ENCODE measurements around the gene MYH2.

GRCh38 chr17:10477701-10478100, 71.8 kb downstream of the MYH2 start:
- TF ChIP-seq, protein P1, sequence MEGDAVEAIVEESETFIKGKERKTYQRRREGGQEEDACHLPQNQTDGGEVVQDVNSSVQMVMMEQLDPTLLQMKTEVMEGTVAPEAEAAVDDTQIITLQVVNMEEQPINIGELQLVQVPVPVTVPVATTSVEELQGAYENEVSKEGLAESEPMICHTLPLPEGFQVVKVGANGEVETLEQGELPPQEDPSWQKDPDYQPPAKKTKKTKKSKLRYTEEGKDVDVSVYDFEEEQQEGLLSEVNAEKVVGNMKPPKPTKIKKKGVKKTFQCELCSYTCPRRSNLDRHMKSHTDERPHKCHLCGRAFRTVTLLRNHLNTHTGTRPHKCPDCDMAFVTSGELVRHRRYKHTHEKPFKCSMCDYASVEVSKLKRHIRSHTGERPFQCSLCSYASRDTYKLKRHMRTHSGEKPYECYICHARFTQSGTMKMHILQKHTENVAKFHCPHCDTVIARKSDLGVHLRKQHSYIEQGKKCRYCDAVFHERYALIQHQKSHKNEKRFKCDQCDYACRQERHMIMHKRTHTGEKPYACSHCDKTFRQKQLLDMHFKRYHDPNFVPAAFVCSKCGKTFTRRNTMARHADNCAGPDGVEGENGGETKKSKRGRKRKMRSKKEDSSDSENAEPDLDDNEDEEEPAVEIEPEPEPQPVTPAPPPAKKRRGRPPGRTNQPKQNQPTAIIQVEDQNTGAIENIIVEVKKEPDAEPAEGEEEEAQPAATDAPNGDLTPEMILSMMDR (IDR thresholded peaks at IDR 0.05), result no peak
- TF ChIP-seq POLR2A (IDR thresholded peaks at IDR 0.05; ENCODE audit: low read depth) (no peak), EP300 (IDR thresholded peaks at IDR 0.05) (no peak), POLR2AphosphoS5 (IDR thresholded peaks at IDR 0.05) (no peak)

Data from esophagus muscularis mucosa (tissue), 4 donors.